HEK293 (cell line): ENCODE measurements around the gene MED13L.

Experiments used
- CTCF ChIA-PET: fragments of 350-600 bp; formaldehyde crosslinking; extraction: SDS; loops from one replicate; lab custom pipeline; 2021; ENCODE audit warnings: antibody characterized with exemption; lab: Yijun Ruan, JAX
- POLR2A ChIA-PET: fragments of 300-600 bp; formaldehyde crosslinking; extraction: SDS; loops from one replicate; lab custom pipeline; 2020; ENCODE audit warnings: antibody characterized with exemption, inconsistent platforms; lab: Yijun Ruan, JAX
- H3K27ac ChIP-seq: fragments of 200-500 bp; sonication (Bioruptor generic); 2 replicates; pipeline ENCODE4 v1.5.1; 2014; ENCODE audit warnings: low read depth, low read length, control low read depth, inconsistent platforms; ENCODE audit errors: extremely low read depth
- H3K36me3 ChIP-seq, 2 experiments: fragments of 200-500 bp in 1 of 2; sonication (Bioruptor generic) in 1 of 2; 1 replicate in 1 of 2; 2 replicates in 1 of 2; pipeline ENCODE4 v1.5.1; 2014 to 2017; ENCODE audit warnings: inconsistent platforms in 2 of 2, low read length in 2 of 2; ENCODE audit not compliant: control insufficient read depth in 2 of 2, insufficient read depth in 1 of 2
- H3K4me1 ChIP-seq: fragments of 200-500 bp; sonication (Bioruptor generic); 2 replicates; pipeline ENCODE4 v1.5.1; 2014; ENCODE audit warnings: mild to moderate bottlenecking, low read length, inconsistent platforms; ENCODE audit not compliant: control insufficient read depth, insufficient read depth
- H3K4me3 ChIP-seq: 2 replicates; pipeline ENCODE4 v1.5.1; 2011; ENCODE audit warnings: low read depth, mild to moderate bottlenecking, control low read depth, low read length, moderate library complexity
- H3K9me3 ChIP-seq: fragments of 200-500 bp; sonication (Bioruptor generic); 2 replicates; pipeline ENCODE4 v1.5.1; 2014; ENCODE audit warnings: low read depth, low read length, inconsistent platforms; ENCODE audit not compliant: control insufficient read depth, insufficient read depth
- GLIS1 ChIP-seq: fragments of 450-650 bp; formaldehyde crosslinking; IDR thresholded peaks from 2 replicates; pipeline ENCODE4 v1.5.1; 2016; ENCODE audit warnings: missing biosample characterization, missing genetic modification characterization
- HOXA7 ChIP-seq: sonication (generic); formaldehyde crosslinking; IDR thresholded peaks from 2 replicates; pipeline ENCODE4 v1.8.1; 2022; ENCODE audit warnings: missing genetic modification reagents, borderline replicate concordance
- IKZF3 ChIP-seq: fragments of 450-650 bp; IDR thresholded peaks from 2 replicates; pipeline ENCODE4 v1.5.0; 2018; ENCODE audit warnings: missing biosample characterization, mild to moderate bottlenecking, missing genetic modification characterization, moderate library complexity
- OVOL3 ChIP-seq: fragments of 450-650 bp; formaldehyde crosslinking; IDR thresholded peaks from 2 replicates; pipeline ENCODE4 v1.5.1; 2016; ENCODE audit warnings: missing biosample characterization, missing genetic modification characterization
- ZBTB7A ChIP-seq: fragments of 450-650 bp; formaldehyde crosslinking; IDR thresholded peaks from 2 replicates; pipeline ENCODE4 v1.5.1; 2016; ENCODE audit warnings: low read depth, missing biosample characterization, missing genetic modification characterization
- ZBTB8A ChIP-seq: fragments of 450-650 bp; formaldehyde crosslinking; IDR thresholded peaks from 2 replicates; pipeline ENCODE4 v1.5.1; 2016; ENCODE audit warnings: missing biosample characterization, missing genetic modification characterization
- ZFHX2 ChIP-seq: fragments of 450-650 bp; formaldehyde crosslinking; conservative IDR thresholded peaks from 2 replicates; pipeline ENCODE4 v1.5.1; 2016; ENCODE audit warnings: missing biosample characterization, missing genetic modification characterization
- ZNF112 ChIP-seq: fragments of 450-650 bp; formaldehyde crosslinking; IDR thresholded peaks from 2 replicates; pipeline ENCODE4 v1.5.0; 2017; ENCODE audit warnings: missing biosample characterization, missing genetic modification characterization
- ZNF169 ChIP-seq: fragments of 450-650 bp; formaldehyde crosslinking; IDR thresholded peaks from 2 replicates; pipeline ENCODE4 v1.5.1; 2016; ENCODE audit warnings: missing biosample characterization, missing genetic modification characterization
- ZNF239 ChIP-seq: fragments of 450-650 bp; formaldehyde crosslinking; IDR thresholded peaks from 2 replicates; pipeline ENCODE4 v1.5.1; 2016; ENCODE audit warnings: missing biosample characterization, missing genetic modification characterization
- ZNF366 ChIP-seq: fragments of 450-650 bp; formaldehyde crosslinking; conservative IDR thresholded peaks from 2 replicates; pipeline ENCODE4 v1.5.1; 2016; ENCODE audit warnings: missing biosample characterization, missing genetic modification characterization
- ZNF510 ChIP-seq: fragments of 450-650 bp; formaldehyde crosslinking; IDR thresholded peaks from 2 replicates; pipeline ENCODE4 v1.5.1; 2018; ENCODE audit warnings: mild to moderate bottlenecking, missing genetic modification characterization, missing biosample characterization; ENCODE audit not compliant: insufficient replicate concordance
- ZNF747 ChIP-seq: fragments of 450-650 bp; formaldehyde crosslinking; IDR thresholded peaks from 2 replicates; pipeline ENCODE4 v1.5.1; 2016; ENCODE audit warnings: missing biosample characterization, missing genetic modification characterization
- ZNF792 ChIP-seq: fragments of 450-650 bp; formaldehyde crosslinking; IDR thresholded peaks from 2 replicates; pipeline ENCODE4 v1.5.1; 2016; ENCODE audit warnings: missing biosample characterization, missing genetic modification characterization
- ZNF830 ChIP-seq: fragments of 450-650 bp; IDR thresholded peaks from 2 replicates; pipeline ENCODE4 v1.5.0; 2018; ENCODE audit warnings: missing biosample characterization, missing genetic modification characterization, low read depth, mild to moderate bottlenecking, moderate library complexity
- TF ChIP-seq, protein P1 (sequence below): sonication (generic); formaldehyde crosslinking; IDR thresholded peaks from 2 replicates; pipeline ENCODE4 v1.8.1; 2022; ENCODE audit warnings: mild to moderate bottlenecking, moderate library complexity, missing genetic modification reagents
- TF ChIP-seq, protein P2 (sequence below): fragments of 450-650 bp; formaldehyde crosslinking; IDR thresholded peaks from 2 replicates; pipeline ENCODE4 v1.5.1; 2017; ENCODE audit warnings: missing biosample characterization, missing genetic modification characterization
- TF ChIP-seq, protein P3 (sequence below): fragments of 450-650 bp; formaldehyde crosslinking; IDR thresholded peaks from 2 replicates; pipeline ENCODE4 v1.5.1; 2016; ENCODE audit warnings: missing biosample characterization, missing genetic modification characterization
- TF ChIP-seq, protein P4 (sequence below): fragments of 450-650 bp; formaldehyde crosslinking; IDR thresholded peaks from 2 replicates; pipeline ENCODE4 v1.5.1; 2016; ENCODE audit warnings: missing biosample characterization, missing genetic modification characterization

The MED13L gene

DNA sequence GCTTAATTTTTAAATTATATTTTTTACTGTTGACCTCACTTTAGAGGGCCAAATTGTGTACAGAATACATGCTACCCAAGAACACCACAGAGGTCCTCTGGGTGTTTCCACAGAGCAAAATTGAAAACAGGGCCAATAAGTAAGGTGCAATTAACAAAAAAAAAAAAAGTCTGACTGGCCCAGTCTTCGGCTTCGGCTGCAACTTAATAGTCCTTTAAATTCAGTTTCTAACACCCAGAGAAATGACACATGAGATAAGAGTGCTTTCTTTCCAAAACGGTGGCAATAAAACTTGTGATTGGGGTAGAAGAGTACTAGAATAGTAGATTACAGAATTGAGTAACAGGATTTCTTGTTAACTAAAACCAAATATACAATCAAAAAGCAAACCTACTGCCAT is 81.3 kb downstream of the MED13L start (continued):
- TF ChIP-seq GLIS1 (tag by site-specific recombination) (no peak), ZNF747 (tag by site-specific recombination) (no peak), ZNF366 (peak; percentile 65), OVOL3 (tag by site-specific recombination) (peak; percentile 63; the same call in 1 of the 2 replicates), ZNF169 (tag by site-specific recombination) (no peak), ZNF792 (tag by site-specific recombination) (no peak)

DNA sequence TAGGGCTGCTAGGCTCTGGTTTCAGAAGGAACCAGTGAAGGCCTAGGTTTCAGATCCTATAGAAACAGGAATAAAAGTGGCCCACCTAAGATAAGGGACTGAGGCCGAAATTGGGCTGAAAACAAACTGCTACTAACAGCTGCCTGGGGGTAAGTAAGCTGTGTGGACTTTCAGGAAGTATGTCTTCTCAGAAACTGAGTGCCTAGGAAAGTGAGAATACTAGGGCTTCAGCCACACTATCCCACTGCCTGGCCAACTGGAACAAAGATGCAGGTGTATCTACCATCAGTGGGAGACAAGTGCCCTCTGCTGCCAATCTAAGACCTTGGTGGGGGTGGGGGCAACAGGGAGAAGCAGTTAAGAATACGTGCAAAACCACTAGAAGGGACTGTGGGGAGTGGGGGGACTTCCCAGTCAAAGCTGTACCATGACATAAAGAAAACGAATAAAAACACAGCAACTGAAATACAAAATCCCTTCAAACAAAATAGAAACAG is 82.5 kb downstream of the MED13L start:
- no peak overlapping the region for H3K4me3 ChIP-seq
- CTCF ChIA-PET = interaction anchor here (0.6 to 1.5 kb wide), 4 partner anchors 10 to 387 kb away, joined by 3 to 4 read pairs (median 3); no protein-coding TSS in a partner anchor

DNA sequence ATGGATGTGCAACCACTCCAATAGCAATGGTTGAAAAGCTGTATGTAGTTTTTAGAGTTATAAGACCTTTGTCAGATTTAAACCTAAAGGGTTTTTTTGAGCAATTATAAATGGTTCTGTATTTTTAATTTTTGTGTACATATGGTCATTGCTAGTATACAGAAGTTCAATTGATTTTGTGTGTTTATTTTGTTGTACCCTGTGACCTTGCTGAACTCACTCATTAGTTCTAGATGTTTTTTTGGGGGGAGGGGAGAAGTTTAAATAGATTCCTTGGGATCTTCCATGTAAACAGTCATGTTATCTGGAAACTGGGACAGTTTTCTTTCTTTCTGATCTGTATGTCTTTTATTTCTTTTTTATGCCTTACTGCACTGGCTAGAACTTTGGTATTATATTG is 87.8 kb downstream of the MED13L start:
- ChIA-PET CTCF (interaction anchor here (0.7 kb wide), 2 partner anchors 46 to 174 kb away, joined by 4 read pairs; no protein-coding TSS in a partner anchor), POLR2A (no interaction called here)
- no peak for TF ChIP-seq ZFHX2 (tag by site-specific recombination)
- no peaks in the 10 kb centered on the region for H3K9me3 ChIP-seq
- H3K4me3 ChIP-seq = no peak overlapping the region
- no peaks in the 10 kb centered on the region for H3K36me3 ChIP-seq
- no peak overlapping the region for H3K27ac ChIP-seq
- peaks cover 3% of the 10 kb centered on the region; the same call in 1 of the 2 replicates for H3K4me1 ChIP-seq

More for the DNA sequence above, 82.5 kb downstream of the MED13L start:
- POLR2A ChIA-PET = no interaction called here
- Histone ChIP-seq H3K27ac (no peak overlapping the region), H3K9me3 (no peaks in the 10 kb centered on the region), H3K4me1 (peaks cover 8% of the 10 kb centered on the region; the same call in 1 of the 2 replicates), H3K36me3 (no peaks in the 10 kb centered on the region)
- TF ChIP-seq ZNF239 (tag by site-specific recombination) (no peak), ZNF510 (tag by site-specific recombination) (no peak), ZNF830 (no peak), ZNF366 (no peak), HOXA7 (no peak), ZBTB7A (tag by site-specific recombination) (no peak), GLIS1 (tag by site-specific recombination) (no peak), ZBTB8A (tag by site-specific recombination) (peak; percentile 48; the same call in 1 of the 2 replicates), ZNF112 (tag by site-specific recombination) (no peak), IKZF3 (tag by site-specific recombination) (no peak)
- TF ChIP-seq, protein P1, sequence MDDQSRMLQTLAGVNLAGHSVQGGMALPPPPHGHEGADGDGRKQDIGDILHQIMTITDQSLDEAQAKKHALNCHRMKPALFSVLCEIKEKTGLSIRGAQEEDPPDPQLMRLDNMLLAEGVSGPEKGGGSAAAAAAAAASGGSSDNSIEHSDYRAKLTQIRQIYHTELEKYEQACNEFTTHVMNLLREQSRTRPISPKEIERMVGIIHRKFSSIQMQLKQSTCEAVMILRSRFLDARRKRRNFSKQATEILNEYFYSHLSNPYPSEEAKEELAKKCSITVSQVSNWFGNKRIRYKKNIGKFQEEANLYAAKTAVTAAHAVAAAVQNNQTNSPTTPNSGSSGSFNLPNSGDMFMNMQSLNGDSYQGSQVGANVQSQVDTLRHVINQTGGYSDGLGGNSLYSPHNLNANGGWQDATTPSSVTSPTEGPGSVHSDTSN = no peak
- TF ChIP-seq, protein P2, sequence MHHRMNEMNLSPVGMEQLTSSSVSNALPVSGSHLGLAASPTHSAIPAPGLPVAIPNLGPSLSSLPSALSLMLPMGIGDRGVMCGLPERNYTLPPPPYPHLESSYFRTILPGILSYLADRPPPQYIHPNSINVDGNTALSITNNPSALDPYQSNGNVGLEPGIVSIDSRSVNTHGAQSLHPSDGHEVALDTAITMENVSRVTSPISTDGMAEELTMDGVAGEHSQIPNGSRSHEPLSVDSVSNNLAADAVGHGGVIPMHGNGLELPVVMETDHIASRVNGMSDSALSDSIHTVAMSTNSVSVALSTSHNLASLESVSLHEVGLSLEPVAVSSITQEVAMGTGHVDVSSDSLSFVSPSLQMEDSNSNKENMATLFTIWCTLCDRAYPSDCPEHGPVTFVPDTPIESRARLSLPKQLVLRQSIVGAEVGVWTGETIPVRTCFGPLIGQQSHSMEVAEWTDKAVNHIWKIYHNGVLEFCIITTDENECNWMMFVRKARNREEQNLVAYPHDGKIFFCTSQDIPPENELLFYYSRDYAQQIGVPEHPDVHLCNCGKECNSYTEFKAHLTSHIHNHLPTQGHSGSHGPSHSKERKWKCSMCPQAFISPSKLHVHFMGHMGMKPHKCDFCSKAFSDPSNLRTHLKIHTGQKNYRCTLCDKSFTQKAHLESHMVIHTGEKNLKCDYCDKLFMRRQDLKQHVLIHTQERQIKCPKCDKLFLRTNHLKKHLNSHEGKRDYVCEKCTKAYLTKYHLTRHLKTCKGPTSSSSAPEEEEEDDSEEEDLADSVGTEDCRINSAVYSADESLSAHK (tag by site-specific recombination) = no peak
- TF ChIP-seq, protein P3, sequence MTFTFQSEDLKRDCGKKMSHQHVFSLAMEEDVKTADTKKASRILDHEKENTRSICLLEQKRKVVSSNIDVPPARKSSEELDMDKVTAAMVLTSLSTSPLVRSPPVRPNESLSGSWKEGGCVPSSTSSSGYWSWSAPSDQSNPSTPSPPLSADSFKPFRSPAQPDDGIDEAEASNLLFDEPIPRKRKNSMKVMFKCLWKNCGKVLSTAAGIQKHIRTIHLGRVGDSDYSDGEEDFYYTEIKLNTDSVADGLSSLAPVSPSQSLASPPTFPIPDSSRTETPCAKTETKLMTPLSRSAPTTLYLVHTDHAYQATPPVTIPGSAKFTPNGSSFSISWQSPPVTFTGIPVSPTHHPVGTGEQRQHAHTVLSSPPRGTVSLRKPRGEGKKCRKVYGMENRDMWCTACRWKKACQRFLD (tag by site-specific recombination) = no peak
- TF ChIP-seq, protein P4, sequence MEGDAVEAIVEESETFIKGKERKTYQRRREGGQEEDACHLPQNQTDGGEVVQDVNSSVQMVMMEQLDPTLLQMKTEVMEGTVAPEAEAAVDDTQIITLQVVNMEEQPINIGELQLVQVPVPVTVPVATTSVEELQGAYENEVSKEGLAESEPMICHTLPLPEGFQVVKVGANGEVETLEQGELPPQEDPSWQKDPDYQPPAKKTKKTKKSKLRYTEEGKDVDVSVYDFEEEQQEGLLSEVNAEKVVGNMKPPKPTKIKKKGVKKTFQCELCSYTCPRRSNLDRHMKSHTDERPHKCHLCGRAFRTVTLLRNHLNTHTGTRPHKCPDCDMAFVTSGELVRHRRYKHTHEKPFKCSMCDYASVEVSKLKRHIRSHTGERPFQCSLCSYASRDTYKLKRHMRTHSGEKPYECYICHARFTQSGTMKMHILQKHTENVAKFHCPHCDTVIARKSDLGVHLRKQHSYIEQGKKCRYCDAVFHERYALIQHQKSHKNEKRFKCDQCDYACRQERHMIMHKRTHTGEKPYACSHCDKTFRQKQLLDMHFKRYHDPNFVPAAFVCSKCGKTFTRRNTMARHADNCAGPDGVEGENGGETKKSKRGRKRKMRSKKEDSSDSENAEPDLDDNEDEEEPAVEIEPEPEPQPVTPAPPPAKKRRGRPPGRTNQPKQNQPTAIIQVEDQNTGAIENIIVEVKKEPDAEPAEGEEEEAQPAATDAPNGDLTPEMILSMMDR (tag by site-specific recombination) = peak; percentile 32; the same call in 1 of the 2 replicates
